GM12878 (cell line): ENCODE data around the gene DERA. TPM values are rescaled to one million over a fixed set of nuclear protein-coding genes. Genes with fewer than 3 reads are reported as not detected.

Experiments used
- ATAC-seq: fragments of 200-7000 bp; cut with Tn5 transposase; 3 replicates; pipeline ENCODE4 v1.9.1; 2020; ENCODE audit warnings: mild to moderate bottlenecking, moderate library complexity
- BruUV-seq: library from RNA; stranded (reverse); fragments of 400-500 nt; replicated peaks from 2 replicates; lab custom pipeline; 2021; lab: Mats Ljungman, UMichigan
- CTCF ChIA-PET: fragments of 300-600 bp; sonication (Branson Sonifier 250); formaldehyde crosslinking; extraction: SDS; loops from one replicate; lab custom pipeline; 2021; ENCODE audit warnings: inconsistent platforms; lab: Yijun Ruan, JAX
- POLR2A ChIA-PET: fragments of 350-600 bp; formaldehyde crosslinking; extraction: SDS; loops from one replicate; lab custom pipeline; 2021; ENCODE audit warnings: inconsistent platforms; lab: Charles Lee
- RAD21 ChIA-PET: fragments of 300-600 bp; sonication (Branson Sonifier 250); formaldehyde crosslinking; loops from one replicate; lab custom pipeline; 2023; ENCODE audit warnings: antibody characterized with exemption; ENCODE audit not compliant: unreplicated experiment; lab: Charles Lee
- SMC1A ChIA-PET: fragments of 300-600 bp; sonication (Branson Sonifier 250); formaldehyde crosslinking; loops from one replicate; lab custom pipeline; 2023; ENCODE audit not compliant: unreplicated experiment, uncharacterized antibody; lab: Charles Lee
- DNase-seq: peaks from one replicate; pipeline ENCODE4 v3.0.0-alpha.2; 2011; ENCODE audit warnings: low read depth, low spot score
- FAIRE-seq: peaks from 3 replicates; lab custom pipeline; 2011; peaks lifted over from hg19 to GRCh38; lab: Jason Lieb, UNC
- H2AFZ ChIP-seq: 2 replicates; pipeline ENCODE4 v1.6.0; 2011; ENCODE audit warnings: low read depth, low read length, control low read depth; ENCODE audit not compliant: control insufficient read depth
- H3K27ac ChIP-seq: 2 replicates; pipeline ENCODE4 v1.5.1; 2011; ENCODE audit warnings: control low read depth; ENCODE audit not compliant: control insufficient read depth, insufficient read depth
- H3K27me3 ChIP-seq, 2 experiments: replicated peaks in 1 of 2; 2 replicates each; pipeline versions ENCODE4 v1.6.0 to v1.6.1; 2011; ENCODE audit warnings: low read length in 1 of 2; ENCODE audit not compliant: control insufficient read depth in 2 of 2, insufficient read depth in 2 of 2
- H3K36me3 ChIP-seq, 2 experiments: 2 replicates each; pipeline ENCODE4 v1.5.1; 2011; ENCODE audit warnings: low read length in 1 of 2; ENCODE audit not compliant: control insufficient read depth in 2 of 2, insufficient read depth in 2 of 2
- H3K4me1 ChIP-seq: 2 replicates; pipeline ENCODE4 v1.6.1; 2011; ENCODE audit warnings: mild to moderate bottlenecking, low read length, moderate library complexity, mixed read lengths; ENCODE audit not compliant: control insufficient read depth, insufficient read depth
- H3K4me2 ChIP-seq: 2 replicates; pipeline ENCODE4 v1.6.0; 2011; ENCODE audit warnings: control low read depth; ENCODE audit not compliant: control insufficient read depth, insufficient read depth
- H3K4me3 ChIP-seq: fragments of 200-600 bp; sonication (generic); 2 replicates; pipeline ENCODE4 v1.5.1; 2016
- H3K79me2 ChIP-seq: 2 replicates; pipeline ENCODE4 v1.6.0; 2011; ENCODE audit warnings: low read length; ENCODE audit not compliant: control insufficient read depth, insufficient read depth
- H3K9ac ChIP-seq: 2 replicates; pipeline ENCODE4 v1.8.0; 2011; ENCODE audit warnings: low read length, control low read depth, mixed read lengths; ENCODE audit not compliant: control insufficient read depth, insufficient read depth
- H3K9me3 ChIP-seq: replicated peaks from 3 replicates; pipeline ENCODE4 v1.5.1; 2011; ENCODE audit warnings: mild to moderate bottlenecking, low read length; ENCODE audit not compliant: control insufficient read depth, insufficient read depth
- H4K20me1 ChIP-seq: 2 replicates; pipeline ENCODE4 v1.6.0; 2011; ENCODE audit not compliant: control insufficient read depth, insufficient read depth
- ASH2L ChIP-seq: fragments of 300-600, 200-600 bp; sonication (generic); IDR thresholded peaks from 2 replicates; pipeline ENCODE4 v1.6.1; 2017; ENCODE audit warnings: low read depth, mild to moderate bottlenecking, borderline replicate concordance
- BACH1 ChIP-seq: fragments of 450-650 bp; IDR thresholded peaks from 2 replicates; pipeline ENCODE4 v1.6.1; 2017; ENCODE audit warnings: mild to moderate bottlenecking, borderline replicate concordance
- CBX3 ChIP-seq: fragments of 200-600 bp; sonication (generic); IDR thresholded peaks from 2 replicates; pipeline ENCODE4 v1.6.1; 2016; ENCODE audit warnings: low read depth, borderline replicate concordance
- CREM ChIP-seq: IDR thresholded peaks from 2 replicates; pipeline ENCODE4 v1.6.1; 2014; ENCODE audit warnings: antibody characterized with exemption, low read depth
- FOXK2 ChIP-seq: fragments of 450-650 bp; IDR thresholded peaks from 2 replicates; pipeline ENCODE4 v1.6.1; 2017; ENCODE audit warnings: mild to moderate bottlenecking, moderate library complexity
- HDGF ChIP-seq: fragments of 450-650 bp; IDR thresholded peaks from 2 replicates; pipeline ENCODE4 v1.6.1; 2016; ENCODE audit warnings: antibody characterized with exemption
- IKZF1 ChIP-seq: fragments of 450-650 bp; conservative IDR thresholded peaks from 2 replicates; pipeline ENCODE4 v1.6.1; 2017; ENCODE audit warnings: antibody characterized with exemption, mild to moderate bottlenecking
- IKZF2 ChIP-seq, 2 experiments: fragments of 450-650 bp; IDR thresholded peaks; 2 replicates each; pipeline ENCODE4 v1.6.1; 2017; ENCODE audit warnings: mild to moderate bottlenecking in 2 of 2, moderate library complexity in 2 of 2
- IRF4 ChIP-seq: IDR thresholded peaks from 2 replicates; pipeline ENCODE4 v1.6.1; 2011; ENCODE audit warnings: low read depth, low read length
- KDM1A ChIP-seq: fragments of 200-600 bp; sonication (generic); IDR thresholded peaks from 2 replicates; pipeline ENCODE4 v1.6.1; 2016; ENCODE audit warnings: borderline replicate concordance
- MXI1 ChIP-seq: fragments of 150-350 bp; IDR thresholded peaks from 2 replicates; pipeline ENCODE4 v1.6.1; 2011; ENCODE audit warnings: low read depth, mild to moderate bottlenecking, inconsistent platforms, low read length, improper control_type of control experiment
- NBN ChIP-seq: fragments of 450-650 bp; IDR thresholded peaks from 2 replicates; pipeline ENCODE4 v1.6.1; 2016
- NFIC ChIP-seq: IDR thresholded peaks from 2 replicates; pipeline ENCODE4 v1.6.1; 2012; ENCODE audit warnings: low read depth, mild to moderate bottlenecking, inconsistent platforms, low read length, moderate library complexity
- NFYA ChIP-seq: IDR thresholded peaks from 2 replicates; pipeline ENCODE4 v1.6.1; 2011; ENCODE audit warnings: low read depth, mild to moderate bottlenecking, low read length, improper control_type of control experiment, borderline replicate concordance
- NFYB ChIP-seq: IDR thresholded peaks from 2 replicates; pipeline ENCODE4 v1.6.1; 2011; ENCODE audit warnings: low read depth, mild to moderate bottlenecking, low read length, improper control_type of control experiment, moderate library complexity; ENCODE audit not compliant: insufficient read depth
- PAX8 ChIP-seq: fragments of 450-650 bp; IDR thresholded peaks from 2 replicates; pipeline ENCODE4 v1.6.1; 2017; ENCODE audit warnings: mild to moderate bottlenecking, moderate library complexity
- RFX5 ChIP-seq: IDR thresholded peaks from 2 replicates; pipeline ENCODE4 v1.6.1; 2011; ENCODE audit warnings: low read depth, low read length, improper control_type of control experiment
- SPI1 ChIP-seq: IDR thresholded peaks from 2 replicates; pipeline ENCODE4 v1.6.1; 2011; ENCODE audit warnings: low read depth, mild to moderate bottlenecking, low read length, moderate library complexity, borderline replicate concordance; ENCODE audit not compliant: insufficient read depth
- SREBF2 ChIP-seq: IDR thresholded peaks from 2 replicates; pipeline ENCODE4 v1.6.1; 2012; ENCODE audit warnings: mild to moderate bottlenecking, low read length
- SUPT20H ChIP-seq: IDR thresholded peaks from 2 replicates; pipeline ENCODE4 v1.6.1; 2011; ENCODE audit warnings: low read depth, mild to moderate bottlenecking, low read length, moderate library complexity, borderline replicate concordance; ENCODE audit not compliant: control insufficient read depth
- TBL1XR1 ChIP-seq: IDR thresholded peaks from 2 replicates; pipeline ENCODE4 v1.6.1; 2012; ENCODE audit warnings: low read depth, low read length, improper control_type of control experiment
- TCF7 ChIP-seq: IDR thresholded peaks from 2 replicates; pipeline ENCODE4 v1.6.1; 2014; ENCODE audit warnings: antibody characterized with exemption, borderline replicate concordance
- YBX1 ChIP-seq: fragments of 450-650 bp; IDR thresholded peaks from 2 replicates; pipeline ENCODE4 v1.6.1; 2016; ENCODE audit warnings: antibody characterized with exemption
- ZSCAN29 ChIP-seq: fragments of 450-650 bp; IDR thresholded peaks from 2 replicates; pipeline ENCODE4 v1.6.1; 2017; ENCODE audit warnings: mild to moderate bottlenecking, moderate library complexity
- WGBS: methylation state at CpG from one replicate; pipeline ENCODE4 v1.1.6; 2016; ENCODE audit warnings: low lambda C conversion rate; ENCODE audit not compliant: insufficient replicate concordance, insufficient coverage; ENCODE audit errors: missing lambda C conversion rate; 5-methylcytosine and 5-hydroxymethylcytosine counted together
- in situ Hi-C: fragments of 300-500 bp; cut with MboI; formaldehyde crosslinking; loops from 9 replicates; pipeline ENCODE4 v1.14.3; 2018; ENCODE audit warnings: mixed read lengths
- intact Hi-C: fragments of 100-400 bp; cut with micrococcal nuclease; formaldehyde crosslinking; loops from one replicate; pipeline ENCODE4 v1.14.2; 2022; ENCODE audit not compliant: unreplicated experiment
- polyA plus RNA-seq, 11 experiments: library from polyadenylated mRNA; depleted of rRNA in 4 of 11; unstranded in 6 of 11; stranded (reverse) in 5 of 11; fragments of >200 nt; fragmentation: Nextera tagmentation in 4 of 11; fragmentation: Illumina TruSeq in 1 of 11; extraction: Ambion mirVana in 4 of 11; extraction: Trizol in 1 of 11; gene quantifications; 1 replicate in 1 of 11; 2 replicates in 10 of 11; pipeline versions ENCODE4 v1.2.1 to v1.2.3, GENCODE V29; 2011 to 2016; ENCODE audit warnings: inconsistent platforms in 2 of 11, missing spikeins in 2 of 11, low read depth in 1 of 11
- total RNA-seq, 4 experiments: library from RNA; depleted of rRNA in 3 of 4; stranded (reverse); fragments of >200 nt in 3 of 4; fragmentation: Illumina TruSeq in 1 of 4; extraction: Trizol in 1 of 4; gene quantifications; 2 replicates each; pipeline versions ENCODE4 v1.2.1 to v1.2.3, GENCODE V29; 2013 to 2021
- TF ChIP-seq, protein P1 (sequence below): IDR thresholded peaks from 2 replicates; pipeline ENCODE4 v1.6.1; 2011; ENCODE audit warnings: borderline replicate concordance, low read depth, mild to moderate bottlenecking, moderate library complexity, low read length; ENCODE audit not compliant: insufficient read depth, poor library complexity, severe bottlenecking

DERA gene
- total and polyA plus RNA-seq, 10 of the 15 experiments (the other 5 are each of a cell fraction or from before 2014, with no cell fraction given) = 34.9 to 97.1 (median 40.8) TPM

DNA sequence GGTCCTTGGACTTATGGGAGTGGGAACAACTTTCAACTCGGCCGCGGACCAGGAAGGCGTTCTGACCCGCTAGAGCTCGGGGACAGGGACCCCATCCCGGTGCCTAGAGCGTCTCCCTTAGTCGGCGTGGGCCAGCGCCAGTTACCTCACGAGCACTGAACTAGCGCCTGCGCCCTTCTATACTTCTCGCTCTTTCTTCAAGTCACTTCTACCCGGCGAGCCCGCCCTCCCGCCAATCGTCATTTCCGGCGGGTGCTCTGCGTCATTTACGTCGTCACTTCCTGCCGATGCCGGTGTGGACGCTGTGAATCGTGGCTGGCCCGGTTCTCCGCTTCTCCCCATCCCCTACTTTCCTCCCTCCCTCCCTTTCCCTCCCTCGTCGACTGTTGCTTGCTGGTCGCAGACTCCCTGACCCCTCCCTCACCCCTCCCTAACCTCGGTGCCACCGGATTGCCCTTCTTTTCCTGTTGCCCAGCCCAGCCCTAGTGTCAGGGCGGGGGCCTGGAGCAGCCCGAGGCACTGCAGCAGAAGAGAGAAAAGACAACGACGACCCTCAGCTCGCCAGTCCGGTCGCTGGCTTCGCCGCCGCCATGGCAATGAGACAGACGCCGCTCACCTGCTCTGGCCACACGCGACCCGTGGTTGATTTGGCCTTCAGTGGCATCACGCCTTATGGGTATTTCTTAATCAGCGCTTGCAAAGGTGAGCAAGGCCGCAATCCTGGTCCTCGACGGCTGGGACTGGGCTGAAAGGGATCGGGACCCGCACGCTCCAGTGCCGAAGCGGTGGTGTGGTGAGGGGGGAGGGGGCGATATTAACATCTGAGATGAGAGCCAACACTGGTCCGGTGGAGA is 28.8 kb upstream of the DERA start, which contains the start of gene STRAP:
STRAP (plus strand) TSS at position 270 of the 854 bp plus-strand sequence; CDS start at position 591, 321 bp downstream.
- WGBS = 1% methylated on average over 57 of the region's 63 CpGs
- DNase-seq = peak; percentile 88
- no peaks in the 10 kb centered on the region for H3K27me3 ChIP-seq
- POLR2A ChIA-PET = interaction anchor here (1.0 to 2.8 kb wide), 7 partner anchors 12 to 308 kb away, joined by 3 to 11 read pairs (median 4); partner anchors contain the start of gene DERA
- RAD21 ChIA-PET = interaction anchor here (0.7 to 1.2 kb wide), 3 partner anchors 16 to 92 kb away, joined by 3 to 5 read pairs (median 5); no protein-coding TSS in a partner anchor
- peaks cover 51% of the 10 kb centered on the region for H3K79me2 ChIP-seq
- no peaks in the 10 kb centered on the region for H3K9me3 ChIP-seq
- peak within 1 kb of the TSS; percentile 86 for H2AFZ ChIP-seq
- H3K4me1 ChIP-seq = peaks cover 4% of the 10 kb centered on the region; the same call in 1 of the 2 replicates
- H3K4me3 ChIP-seq = peak within 1 kb of the TSS; percentile 97
- no peaks in the 10 kb centered on the region for H4K20me1 ChIP-seq
- H3K4me2 ChIP-seq = peak within 1 kb of the TSS; percentile 90
- H3K9ac ChIP-seq = peak within 1 kb of the TSS; percentile 88
- FAIRE-seq = peak; percentile 94
- BruUV-seq = TSS peak; percentile 70
- H3K27ac ChIP-seq = peak within 1 kb of the TSS; percentile 90
- H3K36me3 ChIP-seq = no peaks in the 10 kb centered on the region; a peak in 2 of 4 replicates
- CTCF ChIA-PET = interaction anchor here (0.9 to 1.6 kb wide), 9 partner anchors 15 to 350 kb away, joined by 3 to 5 read pairs (median 4); partner anchors contain the start of gene DERA
- intact Hi-C loops (loop anchor here (5.0 kb wide), 1 partner anchor 1110 kb away; a partner anchor contains a TSS), in situ Hi-C loops (loop anchor here (25.0 kb wide), 1 partner anchor 1095 kb away; no protein-coding TSS in a partner anchor)
- peak; percentile 93 for ATAC-seq
- SMC1A ChIA-PET = interaction anchor here (0.7 to 3.3 kb wide), 5 partner anchors 16 to 606 kb away, joined by 3 to 21 read pairs (median 4); no protein-coding TSS in a partner anchor
- no peak for TF ChIP-seq CBX3
- no peak for TF ChIP-seq TBL1XR1
- no peak for TF ChIP-seq RFX5
- no peak for TF ChIP-seq TCF7
- TF ChIP-seq PAX8 = no peak
- TF ChIP-seq, protein P1, sequence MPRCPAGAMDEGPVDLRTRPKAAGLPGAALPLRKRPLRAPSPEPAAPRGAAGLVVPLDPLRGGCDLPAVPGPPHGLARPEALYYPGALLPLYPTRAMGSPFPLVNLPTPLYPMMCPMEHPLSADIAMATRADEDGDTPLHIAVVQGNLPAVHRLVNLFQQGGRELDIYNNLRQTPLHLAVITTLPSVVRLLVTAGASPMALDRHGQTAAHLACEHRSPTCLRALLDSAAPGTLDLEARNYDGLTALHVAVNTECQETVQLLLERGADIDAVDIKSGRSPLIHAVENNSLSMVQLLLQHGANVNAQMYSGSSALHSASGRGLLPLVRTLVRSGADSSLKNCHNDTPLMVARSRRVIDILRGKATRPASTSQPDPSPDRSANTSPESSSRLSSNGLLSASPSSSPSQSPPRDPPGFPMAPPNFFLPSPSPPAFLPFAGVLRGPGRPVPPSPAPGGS = peak; percentile 79
- TF ChIP-seq ZSCAN29 = no peak
- TF ChIP-seq NFIC = no peak
- no peak for TF ChIP-seq SPI1
- TF ChIP-seq IRF4 = no peak
- peak; percentile 98 for TF ChIP-seq CREM
- TF ChIP-seq NFYA = no peak
- TF ChIP-seq NBN = peak; percentile 97; the same call in 1 of the 2 replicates
- TF ChIP-seq FOXK2 = no peak
- peak; percentile 75 for TF ChIP-seq HDGF
- TF ChIP-seq KDM1A = no peak
- no peak for TF ChIP-seq SREBF2
- TF ChIP-seq YBX1 = no peak
- peak; percentile 58; the same call in 1 of the 2 replicates for TF ChIP-seq MXI1
- TF ChIP-seq ASH2L = no peak
- TF ChIP-seq BACH1 = no peak; the same call in 1 of the 2 replicates
- no peak for TF ChIP-seq SUPT20H
- TF ChIP-seq IKZF1 = peak; percentile 69; the same call in 1 of the 2 replicates
- no peak for TF ChIP-seq IKZF2 (IDR thresholded peaks at IDR 0.05)
- no peak for TF ChIP-seq NFYB
